ENCODE results near the gene SH3RF3. TPM values are rescaled to one million over a fixed set of nuclear protein-coding genes. Genes with fewer than 3 reads are reported as not detected.
A peak's percentile ranks its signal among the peaks of the same experiment; 100 is the strongest.

The SH3RF3 gene
- total RNA-seq, 2 donors from 2014 or later = 1.5 to 1.8 TPM

DNA sequence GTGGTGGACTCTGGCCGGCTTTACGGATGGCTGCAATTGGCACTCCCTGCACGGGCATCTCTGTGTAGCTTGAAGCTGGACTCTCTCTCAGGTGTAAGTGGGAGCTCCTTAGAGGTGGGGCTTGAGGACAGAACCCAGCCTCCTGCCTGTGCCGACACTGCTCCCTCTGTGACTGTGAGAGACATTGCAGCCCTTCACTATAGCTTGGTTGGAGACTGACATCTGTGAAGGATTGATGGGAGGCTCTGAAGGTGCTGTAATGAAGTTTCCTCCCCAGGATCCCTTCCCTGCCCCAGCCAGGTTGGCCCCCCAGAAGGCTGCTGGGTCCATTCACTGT lies 166.7 kb downstream of the SH3RF3 start:
- no peak for DNase-seq
- Histone ChIP-seq H3K9me3 (ENCODE audit: control insufficient read depth, low read length) (no peaks in the 10 kb centered on the region), H3K36me3 (ENCODE audit: control insufficient read depth, insufficient read depth, low read length) (no peaks in the 10 kb centered on the region), H3K27ac (ENCODE audit: low read depth, low read length) (no peak overlapping the region), H3K27me3 (ENCODE audit: control insufficient read depth, insufficient read depth, low read length, poor library complexity, severe bottlenecking) (no peaks in the 10 kb centered on the region), H3K4me3 (ENCODE audit: low read length) (no peak overlapping the region), H3K9ac (ENCODE audit: extremely low read depth, low read length, poor library complexity, severe bottlenecking) (no peak overlapping the region), H3K4me1 (ENCODE audit: control insufficient read depth, insufficient read depth, low read length) (no peaks in the 10 kb centered on the region)
- no peak overlapping the region for H3K4me3 Mint-ChIP-seq
- no peaks in the 10 kb centered on the region for H3K27me3 Mint-ChIP-seq (ENCODE audit: insufficient read depth)
- TF ChIP-seq, protein P1, sequence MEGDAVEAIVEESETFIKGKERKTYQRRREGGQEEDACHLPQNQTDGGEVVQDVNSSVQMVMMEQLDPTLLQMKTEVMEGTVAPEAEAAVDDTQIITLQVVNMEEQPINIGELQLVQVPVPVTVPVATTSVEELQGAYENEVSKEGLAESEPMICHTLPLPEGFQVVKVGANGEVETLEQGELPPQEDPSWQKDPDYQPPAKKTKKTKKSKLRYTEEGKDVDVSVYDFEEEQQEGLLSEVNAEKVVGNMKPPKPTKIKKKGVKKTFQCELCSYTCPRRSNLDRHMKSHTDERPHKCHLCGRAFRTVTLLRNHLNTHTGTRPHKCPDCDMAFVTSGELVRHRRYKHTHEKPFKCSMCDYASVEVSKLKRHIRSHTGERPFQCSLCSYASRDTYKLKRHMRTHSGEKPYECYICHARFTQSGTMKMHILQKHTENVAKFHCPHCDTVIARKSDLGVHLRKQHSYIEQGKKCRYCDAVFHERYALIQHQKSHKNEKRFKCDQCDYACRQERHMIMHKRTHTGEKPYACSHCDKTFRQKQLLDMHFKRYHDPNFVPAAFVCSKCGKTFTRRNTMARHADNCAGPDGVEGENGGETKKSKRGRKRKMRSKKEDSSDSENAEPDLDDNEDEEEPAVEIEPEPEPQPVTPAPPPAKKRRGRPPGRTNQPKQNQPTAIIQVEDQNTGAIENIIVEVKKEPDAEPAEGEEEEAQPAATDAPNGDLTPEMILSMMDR (conservative IDR thresholded peaks at IDR 0.05) = peak; percentile 45
- H3K27ac Mint-ChIP-seq = no peak overlapping the region
- H3K9me3 Mint-ChIP-seq = no peaks in the 10 kb centered on the region
- no peaks in the 10 kb centered on the region for H3K4me1 Mint-ChIP-seq
- 83 to 91% methylated on average over 2 to 4 of the region's 4 CpGs for WGBS, 2 experiments (ENCODE audit: insufficient coverage in 1 of 2, insufficient read length in 1 of 2)
- H3K36me3 Mint-ChIP-seq (ENCODE audit: low read depth) = no peaks in the 10 kb centered on the region

DNA sequence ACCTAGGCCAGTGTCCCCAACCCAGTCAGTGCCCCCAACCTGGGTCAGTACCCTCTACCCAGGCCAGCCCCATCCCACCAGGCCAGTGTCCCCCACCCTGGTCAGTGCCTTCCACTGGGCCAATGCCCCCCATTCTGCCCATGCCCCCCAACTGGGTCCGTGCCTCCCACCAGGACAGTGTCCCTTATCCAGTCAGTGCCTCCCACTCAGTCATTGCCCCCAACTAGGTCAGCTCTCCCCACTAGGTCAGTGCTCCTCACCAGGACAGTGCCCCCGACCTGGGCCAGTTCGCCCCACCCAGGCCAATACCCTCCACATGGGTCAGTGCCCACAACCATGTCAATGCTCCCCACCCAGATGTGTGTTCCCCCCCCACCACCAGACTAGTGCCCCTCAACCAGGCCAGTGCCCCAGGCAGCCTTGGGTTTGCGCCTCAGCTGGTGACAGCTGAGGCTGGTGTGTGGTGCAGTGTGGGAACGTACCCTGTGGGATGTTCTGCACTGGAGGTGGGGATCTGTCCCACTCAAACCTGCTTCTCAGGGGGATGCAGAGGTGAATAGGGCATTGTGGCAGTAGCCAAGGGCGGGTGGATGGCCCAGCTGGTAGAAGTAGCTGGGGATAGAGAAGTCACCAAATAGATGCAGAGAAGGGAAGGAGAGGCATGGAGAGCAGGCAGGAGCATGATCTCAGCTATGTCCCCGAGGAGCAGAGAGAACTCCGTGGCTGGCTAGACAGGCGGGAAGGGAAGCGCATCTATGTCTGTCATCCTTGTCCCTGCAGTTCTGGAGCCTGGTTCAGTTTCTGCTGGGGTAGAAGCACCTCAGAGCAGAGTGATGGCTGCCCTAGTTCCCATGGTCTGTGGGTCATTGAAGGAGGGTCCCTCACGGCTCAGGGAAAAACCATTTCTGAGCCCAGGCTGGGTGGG lies 168.8 kb downstream of the SH3RF3 start:
- Histone ChIP-seq H3K4me1 (ENCODE audit: control insufficient read depth, insufficient read depth, low read length) (no peaks in the 10 kb centered on the region), H3K9ac (ENCODE audit: extremely low read depth, low read length, poor library complexity, severe bottlenecking) (no peak overlapping the region), H3K27me3 (ENCODE audit: control insufficient read depth, insufficient read depth, low read length, poor library complexity, severe bottlenecking) (no peaks in the 10 kb centered on the region), H3K27ac (ENCODE audit: low read depth, low read length) (no peak overlapping the region), H3K9me3 (ENCODE audit: control insufficient read depth, low read length) (no peaks in the 10 kb centered on the region), H3K4me3 (ENCODE audit: low read length) (no peak overlapping the region), H3K36me3 (ENCODE audit: control insufficient read depth, insufficient read depth, low read length) (no peaks in the 10 kb centered on the region)
- Mint-ChIP-seq H3K4me1 (no peaks in the 10 kb centered on the region), H3K4me3 (no peak overlapping the region), H3K9me3 (no peaks in the 10 kb centered on the region), H3K27ac (no peak overlapping the region), H3K27me3 (ENCODE audit: insufficient read depth) (no peaks in the 10 kb centered on the region), H3K36me3 (ENCODE audit: low read depth) (no peaks in the 10 kb centered on the region)
- WGBS, 2 experiments (ENCODE audit: insufficient coverage in 1 of 2, insufficient read length in 1 of 2) = 91 to 94% methylated on average over 6 to 11 of the region's 11 CpGs
- no peak for DNase-seq
- TF ChIP-seq, protein P1 (conservative IDR thresholded peaks at IDR 0.05) = no peak

DNA sequence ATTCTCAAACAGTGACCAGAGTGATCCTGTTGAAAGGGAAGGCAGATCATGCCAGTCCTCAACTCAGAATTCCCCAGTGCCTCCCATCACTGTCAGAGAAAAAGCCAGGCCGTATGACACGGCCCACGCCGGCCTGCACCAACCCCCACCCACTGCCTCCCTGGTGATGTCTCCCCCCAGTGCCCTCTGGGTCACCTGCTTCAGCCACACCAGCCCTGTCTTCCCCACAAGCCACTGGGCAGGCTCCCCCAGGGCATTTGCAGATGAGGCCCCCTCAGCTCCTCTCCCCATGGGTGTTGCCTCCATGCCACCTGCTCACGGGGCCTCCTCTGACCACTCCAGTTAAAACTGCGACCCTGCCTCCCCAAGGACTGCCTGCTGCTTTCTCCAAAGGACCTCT lies 169.8 kb downstream of the SH3RF3 start:
- Histone ChIP-seq H3K9me3 (ENCODE audit: control insufficient read depth, low read length) (no peaks in the 10 kb centered on the region), H3K27me3 (ENCODE audit: control insufficient read depth, insufficient read depth, low read length, poor library complexity, severe bottlenecking) (no peaks in the 10 kb centered on the region), H3K36me3 (ENCODE audit: control insufficient read depth, insufficient read depth, low read length) (no peaks in the 10 kb centered on the region), H3K27ac (ENCODE audit: low read depth, low read length) (no peak overlapping the region), H3K4me1 (ENCODE audit: control insufficient read depth, insufficient read depth, low read length) (no peaks in the 10 kb centered on the region), H3K4me3 (ENCODE audit: low read length) (no peak overlapping the region), H3K9ac (ENCODE audit: extremely low read depth, low read length, poor library complexity, severe bottlenecking) (no peak overlapping the region)
- Mint-ChIP-seq H3K27ac (no peak overlapping the region), H3K4me3 (no peak overlapping the region), H3K4me1 (no peaks in the 10 kb centered on the region), H3K27me3 (ENCODE audit: insufficient read depth) (no peaks in the 10 kb centered on the region), H3K36me3 (ENCODE audit: low read depth) (no peaks in the 10 kb centered on the region), H3K9me3 (no peaks in the 10 kb centered on the region)
- TF ChIP-seq, protein P1 (conservative IDR thresholded peaks at IDR 0.05) = no peak
- DNase-seq = no peak
- WGBS, 2 experiments (ENCODE audit: insufficient coverage in 1 of 2, insufficient read length in 1 of 2) = 87 to 94% methylated on average over 3 to 6 of the region's 6 CpGs
